ENCODE measurements around the gene ABHD16B. TPM values are rescaled to one million over a fixed set of nuclear protein-coding genes. Genes with fewer than 3 reads are reported as not detected.
"Not testable (repeated sequence)": the region's sequence is repeated elsewhere in the genome, so short reads cannot be mapped to it uniquely, and the experiment has no call there.

ABHD16B gene
- total RNA-seq, 1 donor from 2014 or later, result not detected

DNA sequence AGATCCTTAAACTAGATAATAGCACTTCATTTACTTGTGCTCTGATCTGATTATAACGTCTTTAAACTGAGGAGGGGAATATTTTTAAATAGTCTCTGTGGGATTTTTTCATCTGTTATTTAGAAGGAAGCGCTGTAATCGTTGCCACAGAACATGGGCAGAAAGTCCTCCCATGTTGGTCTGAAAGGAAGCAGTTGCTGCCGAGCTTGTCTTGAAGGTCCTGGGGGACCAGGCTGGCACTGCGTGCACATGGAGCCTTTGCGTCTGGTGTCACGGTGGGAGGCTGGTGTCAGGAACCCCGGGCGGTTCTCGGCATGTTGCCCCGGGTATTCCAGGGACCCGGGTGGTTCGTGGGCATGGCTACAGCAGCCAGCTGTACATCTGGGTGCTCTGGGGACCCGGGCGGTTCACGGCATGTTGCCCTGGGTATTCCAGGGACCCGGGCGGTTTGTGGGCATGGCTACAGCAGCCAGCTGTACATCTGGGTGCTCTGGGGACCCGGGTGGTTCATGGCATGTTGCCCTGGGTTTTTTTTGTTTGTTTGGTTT, 15.3 kb downstream of the ABHD16B start:
- peaks cover 2% of the 10 kb centered on the region for H3K36me3 ChIP-seq (ENCODE audit: control insufficient read depth, insufficient read depth, low read length)
- H3K4me3 ChIP-seq (ENCODE audit: low read depth, low read length), result no peak overlapping the region
- no peaks in the 10 kb centered on the region for H3K27me3 ChIP-seq (ENCODE audit: control insufficient read depth, insufficient read depth, low read length)
- DNase-seq (ENCODE audit: low read depth), result no peak
- TF ChIP-seq, protein P1, sequence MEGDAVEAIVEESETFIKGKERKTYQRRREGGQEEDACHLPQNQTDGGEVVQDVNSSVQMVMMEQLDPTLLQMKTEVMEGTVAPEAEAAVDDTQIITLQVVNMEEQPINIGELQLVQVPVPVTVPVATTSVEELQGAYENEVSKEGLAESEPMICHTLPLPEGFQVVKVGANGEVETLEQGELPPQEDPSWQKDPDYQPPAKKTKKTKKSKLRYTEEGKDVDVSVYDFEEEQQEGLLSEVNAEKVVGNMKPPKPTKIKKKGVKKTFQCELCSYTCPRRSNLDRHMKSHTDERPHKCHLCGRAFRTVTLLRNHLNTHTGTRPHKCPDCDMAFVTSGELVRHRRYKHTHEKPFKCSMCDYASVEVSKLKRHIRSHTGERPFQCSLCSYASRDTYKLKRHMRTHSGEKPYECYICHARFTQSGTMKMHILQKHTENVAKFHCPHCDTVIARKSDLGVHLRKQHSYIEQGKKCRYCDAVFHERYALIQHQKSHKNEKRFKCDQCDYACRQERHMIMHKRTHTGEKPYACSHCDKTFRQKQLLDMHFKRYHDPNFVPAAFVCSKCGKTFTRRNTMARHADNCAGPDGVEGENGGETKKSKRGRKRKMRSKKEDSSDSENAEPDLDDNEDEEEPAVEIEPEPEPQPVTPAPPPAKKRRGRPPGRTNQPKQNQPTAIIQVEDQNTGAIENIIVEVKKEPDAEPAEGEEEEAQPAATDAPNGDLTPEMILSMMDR (IDR thresholded peaks at IDR 0.05; ENCODE audit: insufficient read depth, low read length, poor library complexity, severe bottlenecking), result no peak

DNA sequence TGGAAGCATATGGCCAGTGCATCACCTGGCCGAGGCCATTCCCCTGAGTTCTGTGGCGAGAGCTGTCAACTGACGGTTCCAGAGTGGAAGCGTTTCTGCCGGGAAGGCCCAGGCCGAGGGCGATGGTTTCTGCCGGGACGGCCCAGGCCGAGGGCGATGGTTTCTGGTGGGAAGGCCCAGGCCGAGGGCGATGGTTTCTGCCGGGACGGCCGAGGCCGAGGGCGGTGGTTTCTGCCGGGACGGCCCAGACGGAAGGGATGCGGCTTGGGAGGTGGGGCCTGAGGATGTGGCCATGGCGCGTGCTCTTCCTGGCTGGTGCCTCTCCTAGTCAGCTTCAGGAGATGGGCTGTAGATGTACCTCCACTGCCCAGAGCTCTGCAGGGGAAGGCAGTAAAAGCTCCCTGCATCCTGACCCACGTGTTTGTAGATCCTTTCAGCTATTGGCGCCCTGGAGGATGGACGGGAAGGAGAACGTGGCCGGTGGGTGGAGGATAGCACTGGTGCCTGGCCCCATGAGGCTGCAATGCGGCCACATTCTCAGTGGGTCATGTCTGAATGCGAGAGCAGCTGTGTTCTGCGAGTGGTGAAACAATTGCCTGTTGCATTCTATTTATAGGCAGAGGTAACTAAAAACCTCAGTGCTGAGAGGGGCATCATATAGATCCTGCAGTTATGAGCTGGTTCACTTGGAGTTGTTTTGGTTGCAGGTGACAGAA, 16.6 kb downstream of the ABHD16B start:
- Histone ChIP-seq H3K4me3 (ENCODE audit: low read depth, low read length) (no peak overlapping the region), H3K36me3 (ENCODE audit: control insufficient read depth, insufficient read depth, low read length) (peaks cover 2% of the 10 kb centered on the region), H3K27me3 (ENCODE audit: control insufficient read depth, insufficient read depth, low read length) (no peaks in the 10 kb centered on the region)
- DNase-seq (ENCODE audit: low read depth), result no peak
- TF ChIP-seq, protein P1 (IDR thresholded peaks at IDR 0.05; ENCODE audit: insufficient read depth, low read length, poor library complexity, severe bottlenecking), result no peak

DNA sequence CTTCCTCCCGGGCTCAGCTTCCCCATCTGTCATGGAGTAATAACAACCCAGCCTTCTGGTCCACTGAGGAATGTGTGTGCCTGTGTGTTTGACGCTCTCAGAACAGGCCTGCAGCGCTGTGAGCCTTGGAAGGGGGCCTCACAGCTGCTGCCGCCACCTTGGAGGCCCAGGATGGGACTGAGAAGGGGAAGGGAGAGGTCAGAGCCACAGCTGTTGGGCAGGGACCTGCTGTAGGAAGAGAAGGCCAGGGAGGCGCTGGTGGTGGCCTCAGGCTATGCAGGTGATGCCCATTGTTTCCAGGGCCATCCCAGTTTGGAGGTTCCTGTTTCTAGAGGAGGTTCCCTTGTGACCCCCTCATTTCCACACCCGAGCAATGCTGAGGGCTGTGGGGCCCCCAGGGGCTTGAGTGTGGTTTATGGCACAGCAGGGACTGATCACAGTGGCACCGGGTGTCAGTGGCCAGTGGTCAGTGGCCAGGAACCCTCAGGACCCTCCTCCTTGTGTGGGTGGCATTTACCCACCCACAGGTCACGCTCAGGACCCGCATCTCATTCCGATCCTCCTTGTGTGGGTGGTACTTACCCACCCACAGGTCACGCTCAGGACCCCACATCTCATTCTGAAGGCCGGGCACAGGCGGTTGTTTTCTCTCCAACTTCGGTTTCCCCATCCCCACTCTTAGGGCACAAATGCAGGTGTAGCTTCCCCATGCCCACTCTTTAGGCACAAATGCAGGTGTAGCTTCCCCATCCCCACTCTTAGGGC, 17.8 kb downstream of the ABHD16B start:
- no peak for DNase-seq (ENCODE audit: low read depth)
- H3K36me3 ChIP-seq (ENCODE audit: control insufficient read depth, insufficient read depth, low read length), result peaks cover 2% of the 10 kb centered on the region
- TF ChIP-seq, protein P1 (IDR thresholded peaks at IDR 0.05; ENCODE audit: insufficient read depth, low read length, poor library complexity, severe bottlenecking), result no peak
- no peak overlapping the region for H3K4me3 ChIP-seq (ENCODE audit: low read depth, low read length)
- H3K27me3 ChIP-seq (ENCODE audit: control insufficient read depth, insufficient read depth, low read length), result no peaks in the 10 kb centered on the region

DNA sequence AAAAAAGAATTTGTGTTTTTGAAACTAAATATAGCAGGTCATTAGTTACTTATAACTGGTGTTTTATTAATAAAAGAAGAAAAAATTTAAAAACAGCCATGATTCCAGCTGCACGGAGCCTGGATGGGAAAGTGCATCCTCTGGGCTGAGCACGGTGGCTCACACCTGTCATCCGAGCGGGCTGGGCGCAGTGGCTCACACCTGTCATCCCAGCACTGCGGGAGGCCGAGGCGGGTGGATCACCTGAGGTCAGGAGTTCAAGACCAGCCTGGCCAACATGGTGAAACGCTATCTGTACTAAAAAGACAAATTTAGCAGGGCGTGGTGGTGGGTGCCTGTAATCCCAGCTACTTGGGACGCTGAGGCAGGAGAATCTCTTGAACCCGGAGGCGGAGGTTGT, 19.6 kb downstream of the ABHD16B start:
- not testable (repeated sequence) for H3K4me3 ChIP-seq (ENCODE audit: low read depth, low read length); H3K27me3 ChIP-seq (ENCODE audit: control insufficient read depth, insufficient read depth, low read length); DNase-seq (ENCODE audit: low read depth); H3K36me3 ChIP-seq (ENCODE audit: control insufficient read depth, insufficient read depth, low read length)

DNA sequence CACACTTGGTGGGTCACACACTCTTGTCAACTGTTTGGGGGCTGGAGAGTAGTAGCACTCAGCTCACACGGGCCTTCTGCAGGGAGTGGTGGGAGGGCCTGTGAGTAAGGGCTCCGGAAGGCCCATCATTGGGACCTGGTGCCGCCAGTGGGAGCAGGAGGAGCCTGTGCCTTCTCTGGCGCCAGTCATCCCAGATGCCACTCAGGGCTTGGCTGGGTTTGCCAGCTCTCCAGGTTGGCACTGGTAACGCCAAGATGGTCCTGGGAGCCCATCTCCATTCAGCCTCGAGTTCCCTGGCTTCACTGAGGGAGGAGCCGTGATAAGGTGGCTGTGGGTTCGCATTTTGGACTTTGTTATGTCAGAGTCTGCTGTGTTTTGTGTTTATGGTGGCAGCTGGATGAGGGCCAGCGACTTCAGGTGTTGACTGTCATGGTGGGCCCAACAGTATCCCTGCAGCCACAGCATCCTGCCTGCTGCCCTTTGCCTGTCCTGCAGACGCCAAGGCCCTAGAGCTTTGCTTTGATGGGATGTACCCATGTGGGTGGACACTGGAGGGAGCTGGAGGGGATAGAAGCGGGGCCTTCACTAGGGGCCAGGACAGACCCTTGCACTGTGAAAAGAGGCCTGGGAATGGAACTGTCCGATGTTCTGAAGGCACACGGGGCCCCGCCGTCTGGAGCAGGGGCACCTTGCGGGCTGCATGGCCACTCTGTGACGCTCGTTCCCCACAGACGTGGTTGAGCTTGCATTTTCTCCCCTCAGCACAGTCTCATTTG, 20.3 kb downstream of the ABHD16B start:
- Histone ChIP-seq H3K27me3 (ENCODE audit: control insufficient read depth, insufficient read depth, low read length) (no peaks in the 10 kb centered on the region), H3K4me3 (ENCODE audit: low read depth, low read length) (no peak overlapping the region), H3K36me3 (ENCODE audit: control insufficient read depth, insufficient read depth, low read length) (peaks cover 4% of the 10 kb centered on the region)
- no peak for DNase-seq (ENCODE audit: low read depth)
- TF ChIP-seq, protein P1 (IDR thresholded peaks at IDR 0.05; ENCODE audit: insufficient read depth, low read length, poor library complexity, severe bottlenecking), result no peak
